ENCODE data around the gene MORN1. TPM values are rescaled to one million over a fixed set of nuclear protein-coding genes. Genes with fewer than 3 reads are reported as not detected.

Gene MORN1
- total RNA-seq, 4 donors from 2014 or later: 3.0 to 34.0 (median 12.5) TPM

GRCh38 chr1:2307064-2307605 is 84.2 kb downstream of the MORN1 start:
- 97 to 100% methylated on average over 2 to 35 of the region's 41 CpGs for WGBS, 2 donors (ENCODE audit: low coverage in 1 of 2)
- H3K4me1 ChIP-seq: peaks cover 10 to 26% (median 21%) of the 10 kb centered on the region in 4 donors
- peaks cover 0 to 44% (median 12%) of the 10 kb centered on the region in 4 donors for H3K36me3 ChIP-seq
- no peak for DNase-seq
- no peak overlapping the region for H3K27ac ChIP-seq
- H3K4me3 ChIP-seq: no peak overlapping the region
- TF ChIP-seq, protein P1, sequence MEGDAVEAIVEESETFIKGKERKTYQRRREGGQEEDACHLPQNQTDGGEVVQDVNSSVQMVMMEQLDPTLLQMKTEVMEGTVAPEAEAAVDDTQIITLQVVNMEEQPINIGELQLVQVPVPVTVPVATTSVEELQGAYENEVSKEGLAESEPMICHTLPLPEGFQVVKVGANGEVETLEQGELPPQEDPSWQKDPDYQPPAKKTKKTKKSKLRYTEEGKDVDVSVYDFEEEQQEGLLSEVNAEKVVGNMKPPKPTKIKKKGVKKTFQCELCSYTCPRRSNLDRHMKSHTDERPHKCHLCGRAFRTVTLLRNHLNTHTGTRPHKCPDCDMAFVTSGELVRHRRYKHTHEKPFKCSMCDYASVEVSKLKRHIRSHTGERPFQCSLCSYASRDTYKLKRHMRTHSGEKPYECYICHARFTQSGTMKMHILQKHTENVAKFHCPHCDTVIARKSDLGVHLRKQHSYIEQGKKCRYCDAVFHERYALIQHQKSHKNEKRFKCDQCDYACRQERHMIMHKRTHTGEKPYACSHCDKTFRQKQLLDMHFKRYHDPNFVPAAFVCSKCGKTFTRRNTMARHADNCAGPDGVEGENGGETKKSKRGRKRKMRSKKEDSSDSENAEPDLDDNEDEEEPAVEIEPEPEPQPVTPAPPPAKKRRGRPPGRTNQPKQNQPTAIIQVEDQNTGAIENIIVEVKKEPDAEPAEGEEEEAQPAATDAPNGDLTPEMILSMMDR (IDR thresholded peaks at IDR 0.05): no peak
- no peak for TF ChIP-seq POLR2A (IDR thresholded peaks at IDR 0.05)
- TF ChIP-seq POLR2AphosphoS5 (IDR thresholded peaks at IDR 0.05): no peak
- TF ChIP-seq EP300 (IDR thresholded peaks at IDR 0.05; ENCODE audit: low read depth): no peak
- H3K27me3 ChIP-seq: no peaks in the 10 kb centered on the region
- intact Hi-C loops (cut with DNase I; ENCODE audit: low total_unique reads): no loop called here
- H3K9me3 ChIP-seq: no peaks in the 10 kb centered on the region
- in situ Hi-C loops (cut with MboI; ENCODE audit: low pct_ligation_motif_present in 1 of 4, low pct_unique_long_range_greater_than_20kb in 1 of 4, low sequenced_read_pairs in 3 of 4): loop anchor here in 2 of 4 donors (25.0 kb wide), 1 partner anchor 95 kb away; no protein-coding TSS in a partner anchor

- DNase-seq: no peak
- H3K4me1 ChIP-seq: peaks cover 6 to 26% (median 20%) of the 10 kb centered on the region in 4 donors
- H3K36me3 ChIP-seq: peaks cover 0 to 44% (median 12%) of the 10 kb centered on the region in 4 donors
- H3K9me3 ChIP-seq: no peaks in the 10 kb centered on the region
- no peak overlapping the region for H3K4me3 ChIP-seq
- in situ Hi-C loops (cut with MboI; ENCODE audit: low pct_ligation_motif_present in 1 of 4, low pct_unique_long_range_greater_than_20kb in 1 of 4, low sequenced_read_pairs in 3 of 4) (loop anchor here in 2 of 4 donors (25.0 kb wide), 1 partner anchor 94 kb away; no protein-coding TSS in a partner anchor), intact Hi-C loops (cut with DNase I; ENCODE audit: low total_unique reads) (no loop called here)
- WGBS, 2 donors (ENCODE audit: low coverage in 1 of 2): 94 to 100% methylated on average over 2 to 77 of the region's 81 CpGs
- TF ChIP-seq EP300 (IDR thresholded peaks at IDR 0.05; ENCODE audit: low read depth): no peak
- no peak for TF ChIP-seq POLR2A (IDR thresholded peaks at IDR 0.05)
- TF ChIP-seq POLR2AphosphoS5 (IDR thresholded peaks at IDR 0.05): no peak
- TF ChIP-seq, protein P1 (IDR thresholded peaks at IDR 0.05): no peak
- H3K27ac ChIP-seq: peak overlapping the region in 1 of 4 donors; percentile 58
- no peaks in the 10 kb centered on the region for H3K27me3 ChIP-seq
These were observed 85.0 kb downstream of the MORN1 start for GRCh38 chr1:2306151-2306978.

DNA sequence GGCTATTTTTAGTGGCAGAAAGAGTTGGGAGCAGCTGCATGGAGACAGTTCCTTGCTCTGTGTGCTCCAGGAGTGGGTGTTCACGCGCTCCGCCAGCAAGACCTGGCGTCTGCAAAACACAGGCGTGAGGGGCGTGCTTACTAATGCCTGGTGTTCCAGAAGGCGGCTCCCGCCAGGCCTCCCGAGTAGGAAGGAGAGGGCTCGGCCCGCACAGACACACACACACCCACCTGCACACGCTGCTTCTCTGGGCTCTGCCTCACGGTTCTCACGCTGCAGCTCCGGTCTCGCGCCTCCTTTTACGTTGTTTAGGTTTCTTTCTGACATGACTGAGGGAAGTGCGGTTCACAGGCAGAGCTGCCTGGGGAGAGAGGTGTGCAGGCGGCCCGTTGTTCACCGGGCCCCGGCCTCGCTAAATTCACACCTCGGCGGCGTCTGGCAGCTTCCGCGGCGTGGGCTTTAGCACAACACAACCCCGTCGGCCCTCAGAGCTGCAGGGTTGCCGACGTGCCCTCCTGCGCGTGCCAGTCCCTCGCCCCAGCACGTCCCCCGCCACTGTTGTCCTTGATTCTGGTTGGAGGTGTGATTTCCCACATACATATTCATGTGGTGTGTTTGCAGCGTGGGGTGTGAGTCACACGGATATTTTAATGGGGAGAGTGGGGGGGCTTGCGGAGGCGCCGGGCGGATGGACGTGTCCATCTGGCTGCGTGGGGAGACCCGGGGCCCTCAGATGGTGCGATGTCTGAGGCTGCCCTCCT is 86.3 kb downstream of the MORN1 start:
- no peak for DNase-seq
- in situ Hi-C loops (cut with MboI; ENCODE audit: low pct_ligation_motif_present in 1 of 4, low pct_unique_long_range_greater_than_20kb in 1 of 4, low sequenced_read_pairs in 3 of 4) (loop anchor here in 2 of 4 donors (25.0 kb wide), 1 partner anchor 93 kb away; no protein-coding TSS in a partner anchor), intact Hi-C loops (cut with DNase I; ENCODE audit: low total_unique reads) (no loop called here)
- H3K4me1 ChIP-seq: peaks cover 15 to 28% (median 20%) of the 10 kb centered on the region in 4 donors
- H3K36me3 ChIP-seq: peaks cover 0 to 44% (median 12%) of the 10 kb centered on the region in 4 donors
- peak overlapping the region in 3 of 4 donors; percentile 5 to 58 (median 18) for H3K27ac ChIP-seq
- 89% methylated on average over 48 of the region's 49 CpGs; no CpG with 5 or more reads in 1 of the 2 donors for WGBS, 2 donors (ENCODE audit: low coverage in 1 of 2)
- TF ChIP-seq, protein P1 (IDR thresholded peaks at IDR 0.05): no peak
- TF ChIP-seq EP300 (IDR thresholded peaks at IDR 0.05; ENCODE audit: low read depth): no peak
- TF ChIP-seq POLR2A (IDR thresholded peaks at IDR 0.05): no peak
- TF ChIP-seq POLR2AphosphoS5 (IDR thresholded peaks at IDR 0.05): no peak
- no peaks in the 10 kb centered on the region for H3K9me3 ChIP-seq
- H3K4me3 ChIP-seq: no peak overlapping the region
- no peaks in the 10 kb centered on the region for H3K27me3 ChIP-seq
